H1 (cell line): Measurements from ENCODE around the gene CP. TPM values are rescaled to one million over a fixed set of nuclear protein-coding genes. Genes with fewer than 3 reads are reported as not detected.

Source experiments
- CTCF ChIA-PET: fragments of 300-600 bp; sonication (Branson Sonifier 250); formaldehyde crosslinking; loops from one replicate; lab custom pipeline; 2021; ENCODE audit not compliant: partially characterized antibody; lab: Charles Lee
- POLR2A ChIA-PET: fragments of 300-600 bp; sonication (Branson Sonifier 250); formaldehyde crosslinking; loops from one replicate; lab custom pipeline; 2021; ENCODE audit warnings: inconsistent platforms; ENCODE audit not compliant: partially characterized antibody; lab: Charles Lee
- DNase-seq, 2 experiments: peaks; one replicate each; pipeline versions ENCODE4 v3.0.0 to v3.0.0-alpha.2; 2010 to 2022; ENCODE audit warnings: low spot score in 2 of 2, low read depth in 1 of 2, mixed read lengths in 1 of 2
- FAIRE-seq: peaks from 2 replicates; lab custom pipeline; 2011; peaks lifted over from hg19 to GRCh38; lab: Jason Lieb, UNC
- H2AFZ ChIP-seq: 2 replicates; pipeline ENCODE4 v1.8.1; 2012; ENCODE audit warnings: low read length, inconsistent platforms
- H2AK5ac ChIP-seq: 2 replicates; pipeline ENCODE4 v1.6.1; 2013; ENCODE audit warnings: low read depth, low read length
- H2BK120ac ChIP-seq: replicated peaks from 2 replicates; pipeline ENCODE3; 2013; ENCODE audit warnings: low read depth, low read length, inconsistent platforms
- H2BK12ac ChIP-seq: 2 replicates; pipeline ENCODE4 v1.6.1; 2013; ENCODE audit warnings: low read depth, low read length
- H2BK15ac ChIP-seq: 2 replicates; pipeline ENCODE4 v1.6.1; 2013; ENCODE audit warnings: low read length
- H2BK20ac ChIP-seq: 2 replicates; pipeline ENCODE4 v1.6.1; 2013; ENCODE audit warnings: low read length
- H2BK5ac ChIP-seq: 2 replicates; pipeline ENCODE4 v1.6.1; 2013; ENCODE audit warnings: low read depth, low read length
- H3K14ac ChIP-seq: 2 replicates; pipeline ENCODE4 v1.6.1; 2013; ENCODE audit warnings: inconsistent platforms; ENCODE audit not compliant: insufficient read length
- H3K18ac ChIP-seq: 2 replicates; pipeline ENCODE4 v1.6.1; 2013; ENCODE audit warnings: low read length; ENCODE audit errors: extremely low read depth
- H3K23ac ChIP-seq: 2 replicates; pipeline ENCODE4 v1.6.1; 2013; ENCODE audit warnings: inconsistent platforms; ENCODE audit not compliant: insufficient read length
- H3K23me2 ChIP-seq: 2 replicates; pipeline ENCODE4 v1.6.1; 2013; ENCODE audit warnings: low read depth, low read length
- H3K27ac ChIP-seq: 2 replicates; pipeline ENCODE4 v1.6.1; 2011; ENCODE audit warnings: low read depth, low read length, inconsistent platforms
- H3K27me3 ChIP-seq, 4 experiments: replicated peaks in 1 of 4; 1 replicate in 1 of 4; 2 replicates in 3 of 4; pipeline versions ENCODE4 v1.6.1 to v1.8.1; 2011 to 2013; ENCODE audit warnings: low read length in 3 of 4, mild to moderate bottlenecking in 3 of 4, inconsistent platforms in 2 of 4, mixed read lengths in 2 of 4, moderate library complexity in 1 of 4; ENCODE audit not compliant: control insufficient read depth in 3 of 4, insufficient read depth in 3 of 4; ENCODE audit errors: extremely low read depth in 1 of 4
- H3K36me3 ChIP-seq, 4 experiments: 2 replicates each; pipeline versions ENCODE4 v1.6.1 to v1.8.1; 2011 to 2013; ENCODE audit warnings: mild to moderate bottlenecking in 4 of 4, low read length in 3 of 4, moderate library complexity in 2 of 4, control low read depth in 1 of 4, inconsistent platforms in 1 of 4; ENCODE audit not compliant: insufficient read depth in 4 of 4, control insufficient read depth in 2 of 4
- H3K4ac ChIP-seq: replicated peaks from 2 replicates; pipeline ENCODE3; 2013; ENCODE audit warnings: low read length, low read depth, mixed read lengths, inconsistent platforms; ENCODE audit not compliant: insufficient read length
- H3K4me1 ChIP-seq, 4 experiments: replicated peaks in 1 of 4; 1 replicate in 1 of 4; 2 replicates in 3 of 4; pipeline versions ENCODE4 v1.6.1 to v1.8.1; 2011 to 2013; ENCODE audit warnings: low read length in 3 of 4, inconsistent platforms in 2 of 4, mixed read lengths in 1 of 4; ENCODE audit not compliant: insufficient read depth in 4 of 4, control insufficient read depth in 3 of 4
- H3K4me2 ChIP-seq, 2 experiments: 2 replicates each; pipeline versions ENCODE4 v1.6.1 to v1.8.1; 2011 to 2013; ENCODE audit warnings: low read depth in 2 of 2, low read length in 2 of 2, control low read depth in 1 of 2, inconsistent platforms in 1 of 2, mild to moderate bottlenecking in 1 of 2; ENCODE audit not compliant: insufficient read depth in 1 of 2
- H3K4me3 ChIP-seq, 4 experiments: fragments of 200-600, 300-600 bp in 1 of 4; sonication (generic), shearing (Covaris generic), sonication (Bioruptor Twin) in 1 of 4; 2 replicates each; pipeline versions ENCODE4 v1.5.1 to v1.8.1; 2011 to 2016; ENCODE audit warnings: low read length in 4 of 4, low read depth in 3 of 4, control low read depth in 2 of 4, inconsistent platforms in 2 of 4, mild to moderate bottlenecking in 2 of 4, mixed read lengths in 1 of 4, moderate library complexity in 1 of 4; ENCODE audit not compliant: insufficient read depth in 2 of 4; ENCODE audit errors: extremely low read depth in 1 of 4
- H3K56ac ChIP-seq: replicated peaks from 2 replicates; pipeline ENCODE3; 2013; ENCODE audit warnings: low read depth, mild to moderate bottlenecking, mixed read lengths, low read length, inconsistent platforms; ENCODE audit not compliant: insufficient read length
- H3K79me1 ChIP-seq: 2 replicates; pipeline ENCODE4 v1.6.1; 2013; ENCODE audit warnings: low read depth, low read length, control low read depth
- H3K79me2 ChIP-seq, 2 experiments: 2 replicates each; pipeline versions ENCODE4 v1.6.1 to v1.8.1; 2012 to 2013; ENCODE audit warnings: low read length in 2 of 2, mild to moderate bottlenecking in 2 of 2, inconsistent platforms in 1 of 2; ENCODE audit not compliant: insufficient read depth in 2 of 2, control insufficient read depth in 1 of 2
- H3K9ac ChIP-seq, 4 experiments: replicated peaks in 1 of 4; 1 replicate in 1 of 4; 2 replicates in 3 of 4; pipeline versions ENCODE4 v1.6.1 to v1.8.1; 2011 to 2013; ENCODE audit warnings: low read depth in 3 of 4, low read length in 3 of 4, control low read depth in 2 of 4, mild to moderate bottlenecking in 2 of 4, moderate library complexity in 2 of 4, inconsistent platforms in 1 of 4; ENCODE audit errors: extremely low read depth in 1 of 4
- H3K9me3 ChIP-seq, 2 experiments: 2 replicates each; pipeline versions ENCODE4 v1.6.1 to v1.8.1; 2012 to 2013; ENCODE audit warnings: mild to moderate bottlenecking in 2 of 2, moderate library complexity in 2 of 2, control low read depth in 1 of 2, inconsistent platforms in 1 of 2, low read depth in 1 of 2, low read length in 1 of 2, mixed read lengths in 1 of 2; ENCODE audit not compliant: insufficient read depth in 2 of 2
- H4K20me1 ChIP-seq, 2 experiments: replicated peaks in 1 of 2; 2 replicates each; pipeline versions ENCODE3 to v1.8.1; 2011 to 2013; ENCODE audit warnings: inconsistent platforms in 2 of 2, low read length in 2 of 2, mild to moderate bottlenecking in 1 of 2; ENCODE audit not compliant: insufficient read depth in 2 of 2, control insufficient read depth in 1 of 2
- H4K5ac ChIP-seq: 2 replicates; pipeline ENCODE4 v1.6.1; 2013; ENCODE audit warnings: low read length, low read depth, mixed read lengths, inconsistent platforms; ENCODE audit not compliant: insufficient read length
- H4K8ac ChIP-seq: 2 replicates; pipeline ENCODE4 v1.8.0; 2013; ENCODE audit warnings: mild to moderate bottlenecking, moderate library complexity, low read length, inconsistent platforms; ENCODE audit not compliant: insufficient read depth; ENCODE audit errors: extremely low read depth
- H4K91ac ChIP-seq: replicated peaks from 2 replicates; pipeline ENCODE3; 2013; ENCODE audit warnings: low read length, mixed read lengths, inconsistent platforms; ENCODE audit not compliant: insufficient read length
- ATF3 ChIP-seq: IDR thresholded peaks from 2 replicates; pipeline ENCODE4 v1.6.1; 2011; ENCODE audit warnings: low read depth, mild to moderate bottlenecking, low read length; ENCODE audit not compliant: insufficient read depth
- CBX5 ChIP-seq: fragments of 300-800, 300-1000 bp; sonication (generic); IDR thresholded peaks from 2 replicates; pipeline ENCODE4 v1.7.1; 2016; ENCODE audit warnings: antibody characterized with exemption, low read length, low read depth
- CHD1 ChIP-seq: IDR thresholded peaks from 2 replicates; pipeline ENCODE4 v1.6.1; 2012; ENCODE audit warnings: low read depth, low read length, improper control_type of control experiment
- CHD2 ChIP-seq: IDR thresholded peaks from 2 replicates; pipeline ENCODE4 v1.6.1; 2012; ENCODE audit warnings: low read length, improper control_type of control experiment
- HDAC6 ChIP-seq: IDR thresholded peaks from one replicate; pipeline ENCODE4 v1.7.1; 2012; ENCODE audit warnings: low read depth, mild to moderate bottlenecking, inconsistent platforms, low read length, moderate library complexity
- KDM5A ChIP-seq: fragments of 200-600 bp; IDR thresholded peaks from 2 replicates; pipeline ENCODE4 v1.7.1; 2012; ENCODE audit warnings: mild to moderate bottlenecking, low read length, inconsistent platforms, mixed read lengths
- MAFK ChIP-seq: IDR thresholded peaks from 2 replicates; pipeline ENCODE4 v1.6.1; 2012; ENCODE audit warnings: low read depth, mild to moderate bottlenecking, improper control_type of control experiment, low read length
- MAX ChIP-seq: IDR thresholded peaks from 2 replicates; pipeline ENCODE4 v1.6.1; 2012; ENCODE audit warnings: inconsistent platforms
- RAD21 ChIP-seq, 2 experiments: IDR thresholded peaks in 1 of 2; conservative IDR thresholded peaks in 1 of 2; 2 replicates each; pipeline ENCODE4 v1.6.1; 2011; ENCODE audit warnings: low read depth in 2 of 2, low read length in 2 of 2, improper control_type of control experiment in 1 of 2, inconsistent platforms in 1 of 2, mild to moderate bottlenecking in 1 of 2, moderate library complexity in 1 of 2
- RBBP5 ChIP-seq: IDR thresholded peaks from 2 replicates; pipeline ENCODE4 v1.7.1; 2012; ENCODE audit warnings: low read depth, mild to moderate bottlenecking, inconsistent platforms, low read length, moderate library complexity, borderline replicate concordance
- RXRA ChIP-seq: IDR thresholded peaks from 2 replicates; pipeline ENCODE4 v1.6.1; 2011; ENCODE audit warnings: low read depth, mild to moderate bottlenecking, low read length, moderate library complexity; ENCODE audit not compliant: insufficient read depth
- TAF1 ChIP-seq: IDR thresholded peaks from 2 replicates; pipeline ENCODE4 v1.6.1; 2011; ENCODE audit warnings: mild to moderate bottlenecking, low read depth, low read length
- WGBS, 2 experiments: shearing (Covaris generic) in 1 of 2; methylation state at CpG; one replicate each; pipeline versions ENCODE4 v1.1.6 to v1.1.7; 2013 to 2015; ENCODE audit warnings: low lambda C conversion rate in 2 of 2, mixed read lengths in 2 of 2, inconsistent platforms in 1 of 2, low coverage in 1 of 2, missing lambda C conversion rate in 1 of 2; ENCODE audit not compliant: insufficient replicate concordance in 2 of 2, insufficient coverage in 1 of 2, insufficient read length in 1 of 2; ENCODE audit errors: extremely low coverage in 1 of 2, missing lambda C conversion rate in 1 of 2; 5-methylcytosine and 5-hydroxymethylcytosine counted together
- polyA plus RNA-seq, 7 experiments: library from polyadenylated mRNA; depleted of rRNA in 3 of 7; stranded (reverse) in 5 of 7; unstranded in 2 of 7; fragments of >200 nt in 5 of 7; fragments of 200-250 nt in 2 of 7; gene quantifications; 1 replicate in 5 of 7; 2 replicates in 1 of 7; 4 replicates in 1 of 7; pipeline versions ENCODE4 v1.2.1 to v1.2.3, GENCODE V29; 2011 to 2013; ENCODE audit warnings: missing spikeins in 2 of 7, mixed read lengths in 2 of 7
- total RNA-seq: library from RNA; stranded (reverse); fragmentation: NEBNext Ultra II Directional; extraction: Animal tissue kit (Norgen Biotek cat#: 25700); gene quantifications from 2 replicates; pipeline ENCODE4 v1.2.1, GENCODE V29; 2021

CP gene
- total and polyA plus RNA-seq, 2 of the 8 experiments (the other 6 are each of a cell fraction or from before 2014, with no cell fraction given): 0.32 to 2.6 TPM

GRCh38 chr3:149186721-149187120 is 34.9 kb downstream of the CP start:
- Histone ChIP-seq H2BK5ac (no peak overlapping the region), H3K9me3 (peaks cover 0 to 9% of the 10 kb centered on the region in 2 experiments; a peak in 2 of 4 replicates), H4K5ac (no peak overlapping the region), H3K9ac (no peak overlapping the region), H3K79me2 (no peaks in the 10 kb centered on the region), H4K20me1 (no peaks in the 10 kb centered on the region), H3K36me3 (peaks cover 0 to 10% (median 2%) of the 10 kb centered on the region in 4 experiments; a peak in 3 of 8 replicates), H3K23ac (no peak overlapping the region), H3K27me3 (no peaks in the 10 kb centered on the region), H4K91ac (no peak overlapping the region), H2AFZ (no peak overlapping the region), H3K79me1 (no peaks in the 10 kb centered on the region), H3K4me2 (no peak overlapping the region), H3K27ac (no peak overlapping the region), H2BK12ac (no peak overlapping the region), H3K4me1 (peaks cover 0 to 9% (median 0%) of the 10 kb centered on the region in 4 experiments; a peak in 2 of 7 replicates), H4K8ac (no peak overlapping the region), H3K14ac (no peak overlapping the region), H3K4ac (no peak overlapping the region), H3K4me3 (no peak overlapping the region), H2BK120ac (no peak overlapping the region), H3K56ac (no peak overlapping the region), H3K18ac (no peak overlapping the region), H2BK15ac (no peak overlapping the region), H3K23me2 (no peaks in the 10 kb centered on the region), H2BK20ac (no peak overlapping the region), H2AK5ac (no peak overlapping the region)
- WGBS, 2 experiments: 85% methylated on average over 3 of the region's 3 CpGs; no CpG with 5 or more reads in 1 of the 2 experiments
- DNase-seq (no peak), FAIRE-seq (no peak)
- CTCF ChIA-PET: interaction anchor here (0.7 to 1.2 kb wide), 3 partner anchors 52 to 106 kb away, joined by 3 read pairs; no protein-coding TSS in a partner anchor
- POLR2A ChIA-PET: interaction anchor here (0.7 to 1.6 kb wide), 4 partner anchors 10 to 118 kb away, joined by 3 to 5 read pairs (median 3); no protein-coding TSS in a partner anchor
- TF ChIP-seq CBX5 (no peak), CHD1 (no peak), MAFK (no peak), MAX (no peak), RXRA (no peak), CHD2 (no peak), HDAC6 (no peak), KDM5A (no peak), RAD21 (IDR thresholded peaks at IDR 0.05 in 1 of 2, conservative IDR thresholded peaks at IDR 0.05 in 1 of 2; ENCODE audit: low read depth in 2 of 2, low read length in 2 of 2) (no peak), RBBP5 (no peak), TAF1 (no peak), ATF3 (no peak)
